Measurements from ENCODE around the gene SMIM35.

Gene SMIM35

GRCh38 chr11:118033443-118033842 lies 53.3 kb downstream of the SMIM35 start:
- TF ChIP-seq BACH2 (CRISPR knock-in tag; IDR thresholded peaks at IDR 0.05; ENCODE audit: borderline replicate concordance), result no peak
- TF ChIP-seq POU6F1 (CRISPR knock-in tag; IDR thresholded peaks at IDR 0.05; ENCODE audit: borderline replicate concordance, low read depth), result no peak
- TF ChIP-seq ZNF8 (CRISPR knock-in tag; IDR thresholded peaks at IDR 0.05), result no peak
- TF ChIP-seq, protein P1, sequence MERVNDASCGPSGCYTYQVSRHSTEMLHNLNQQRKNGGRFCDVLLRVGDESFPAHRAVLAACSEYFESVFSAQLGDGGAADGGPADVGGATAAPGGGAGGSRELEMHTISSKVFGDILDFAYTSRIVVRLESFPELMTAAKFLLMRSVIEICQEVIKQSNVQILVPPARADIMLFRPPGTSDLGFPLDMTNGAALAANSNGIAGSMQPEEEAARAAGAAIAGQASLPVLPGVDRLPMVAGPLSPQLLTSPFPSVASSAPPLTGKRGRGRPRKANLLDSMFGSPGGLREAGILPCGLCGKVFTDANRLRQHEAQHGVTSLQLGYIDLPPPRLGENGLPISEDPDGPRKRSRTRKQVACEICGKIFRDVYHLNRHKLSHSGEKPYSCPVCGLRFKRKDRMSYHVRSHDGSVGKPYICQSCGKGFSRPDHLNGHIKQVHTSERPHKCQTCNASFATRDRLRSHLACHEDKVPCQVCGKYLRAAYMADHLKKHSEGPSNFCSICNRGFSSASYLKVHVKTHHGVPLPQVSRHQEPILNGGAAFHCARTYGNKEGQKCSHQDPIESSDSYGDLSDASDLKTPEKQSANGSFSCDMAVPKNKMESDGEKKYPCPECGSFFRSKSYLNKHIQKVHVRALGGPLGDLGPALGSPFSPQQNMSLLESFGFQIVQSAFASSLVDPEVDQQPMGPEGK (CRISPR knock-in tag; IDR thresholded peaks at IDR 0.05; ENCODE audit: borderline replicate concordance), result no peak
- no peak for TF ChIP-seq ESRRG (CRISPR knock-in tag; IDR thresholded peaks at IDR 0.05)
- no peak for TF ChIP-seq TCF4 (CRISPR knock-in tag; IDR thresholded peaks at IDR 0.05; ENCODE audit: borderline replicate concordance)
- no peak for TF ChIP-seq ZC3H10 (CRISPR knock-in tag; IDR thresholded peaks at IDR 0.05)
- TF ChIP-seq, protein P2, sequence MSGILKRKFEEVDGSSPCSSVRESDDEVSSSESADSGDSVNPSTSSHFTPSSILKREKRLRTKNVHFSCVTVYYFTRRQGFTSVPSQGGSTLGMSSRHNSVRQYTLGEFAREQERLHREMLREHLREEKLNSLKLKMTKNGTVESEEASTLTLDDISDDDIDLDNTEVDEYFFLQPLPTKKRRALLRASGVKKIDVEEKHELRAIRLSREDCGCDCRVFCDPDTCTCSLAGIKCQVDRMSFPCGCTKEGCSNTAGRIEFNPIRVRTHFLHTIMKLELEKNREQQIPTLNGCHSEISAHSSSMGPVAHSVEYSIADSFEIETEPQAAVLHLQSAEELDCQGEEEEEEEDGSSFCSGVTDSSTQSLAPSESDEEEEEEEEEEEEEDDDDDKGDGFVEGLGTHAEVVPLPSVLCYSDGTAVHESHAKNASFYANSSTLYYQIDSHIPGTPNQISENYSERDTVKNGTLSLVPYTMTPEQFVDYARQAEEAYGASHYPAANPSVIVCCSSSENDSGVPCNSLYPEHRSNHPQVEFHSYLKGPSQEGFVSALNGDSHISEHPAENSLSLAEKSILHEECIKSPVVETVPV (CRISPR knock-in tag; IDR thresholded peaks at IDR 0.05), result no peak
- no peak for TF ChIP-seq PPARA (CRISPR knock-in tag; IDR thresholded peaks at IDR 0.05; ENCODE audit: borderline replicate concordance)
- TF ChIP-seq, protein P3, sequence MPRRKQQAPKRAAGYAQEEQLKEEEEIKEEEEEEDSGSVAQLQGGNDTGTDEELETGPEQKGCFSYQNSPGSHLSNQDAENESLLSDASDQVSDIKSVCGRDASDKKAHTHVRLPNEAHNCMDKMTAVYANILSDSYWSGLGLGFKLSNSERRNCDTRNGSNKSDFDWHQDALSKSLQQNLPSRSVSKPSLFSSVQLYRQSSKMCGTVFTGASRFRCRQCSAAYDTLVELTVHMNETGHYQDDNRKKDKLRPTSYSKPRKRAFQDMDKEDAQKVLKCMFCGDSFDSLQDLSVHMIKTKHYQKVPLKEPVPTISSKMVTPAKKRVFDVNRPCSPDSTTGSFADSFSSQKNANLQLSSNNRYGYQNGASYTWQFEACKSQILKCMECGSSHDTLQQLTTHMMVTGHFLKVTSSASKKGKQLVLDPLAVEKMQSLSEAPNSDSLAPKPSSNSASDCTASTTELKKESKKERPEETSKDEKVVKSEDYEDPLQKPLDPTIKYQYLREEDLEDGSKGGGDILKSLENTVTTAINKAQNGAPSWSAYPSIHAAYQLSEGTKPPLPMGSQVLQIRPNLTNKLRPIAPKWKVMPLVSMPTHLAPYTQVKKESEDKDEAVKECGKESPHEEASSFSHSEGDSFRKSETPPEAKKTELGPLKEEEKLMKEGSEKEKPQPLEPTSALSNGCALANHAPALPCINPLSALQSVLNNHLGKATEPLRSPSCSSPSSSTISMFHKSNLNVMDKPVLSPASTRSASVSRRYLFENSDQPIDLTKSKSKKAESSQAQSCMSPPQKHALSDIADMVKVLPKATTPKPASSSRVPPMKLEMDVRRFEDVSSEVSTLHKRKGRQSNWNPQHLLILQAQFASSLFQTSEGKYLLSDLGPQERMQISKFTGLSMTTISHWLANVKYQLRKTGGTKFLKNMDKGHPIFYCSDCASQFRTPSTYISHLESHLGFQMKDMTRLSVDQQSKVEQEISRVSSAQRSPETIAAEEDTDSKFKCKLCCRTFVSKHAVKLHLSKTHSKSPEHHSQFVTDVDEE (CRISPR knock-in tag; IDR thresholded peaks at IDR 0.05), result no peak
- TF ChIP-seq RARB (CRISPR knock-in tag; IDR thresholded peaks at IDR 0.05), result no peak
- TF ChIP-seq ZNF565 (CRISPR knock-in tag; conservative IDR thresholded peaks at IDR 0.05; ENCODE audit: low read depth), result no peak
- no peak for TF ChIP-seq ZFP30 (CRISPR knock-in tag; IDR thresholded peaks at IDR 0.05)
- no peak for ATAC-seq

- ATAC-seq, result no peak
These were observed 58.1 kb downstream of the SMIM35 start for GRCh38 chr11:118028626-118029025.

DNA sequence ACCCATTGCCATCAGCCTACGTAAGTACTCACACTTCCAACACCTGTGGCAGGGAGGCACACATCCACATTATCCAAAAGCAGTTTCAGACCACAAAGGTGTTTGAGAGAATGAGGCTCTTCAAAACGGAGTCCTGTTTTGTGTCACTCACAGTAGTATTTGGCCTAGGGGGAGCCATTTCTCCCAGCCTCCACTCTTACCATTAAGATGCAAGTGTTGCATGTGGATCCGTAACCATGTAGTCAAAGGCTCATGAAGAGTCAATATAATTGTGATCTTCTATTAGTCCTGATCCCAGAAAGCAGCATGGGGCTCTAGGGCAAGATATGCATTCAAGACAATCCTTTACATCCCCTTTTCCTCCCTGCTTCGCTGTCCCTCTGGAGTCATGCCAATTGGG lies 59.1 kb downstream of the SMIM35 start:
- TF ChIP-seq BACH2 (CRISPR knock-in tag; IDR thresholded peaks at IDR 0.05; ENCODE audit: borderline replicate concordance) (no peak), ISL1 (CRISPR knock-in tag; IDR thresholded peaks at IDR 0.05) (no peak), SNAI2 (CRISPR knock-in tag; IDR thresholded peaks at IDR 0.05) (no peak), CREB5 (CRISPR knock-in tag; IDR thresholded peaks at IDR 0.05; ENCODE audit: low read depth) (no peak), POU6F1 (CRISPR knock-in tag; IDR thresholded peaks at IDR 0.05; ENCODE audit: borderline replicate concordance, low read depth) (no peak), ARNTL (CRISPR knock-in tag; IDR thresholded peaks at IDR 0.05; ENCODE audit: borderline replicate concordance, low read depth) (no peak), ZNF565 (CRISPR knock-in tag; conservative IDR thresholded peaks at IDR 0.05; ENCODE audit: low read depth) (no peak), ESRRG (CRISPR knock-in tag; IDR thresholded peaks at IDR 0.05) (no peak), GLIS3 (CRISPR knock-in tag; IDR thresholded peaks at IDR 0.05) (no peak), ZFP3 (CRISPR knock-in tag; IDR thresholded peaks at IDR 0.05) (no peak), ZC3H10 (CRISPR knock-in tag; IDR thresholded peaks at IDR 0.05) (no peak), ZNF8 (CRISPR knock-in tag; IDR thresholded peaks at IDR 0.05) (no peak), TCF4 (CRISPR knock-in tag; IDR thresholded peaks at IDR 0.05; ENCODE audit: borderline replicate concordance) (no peak), PPARA (CRISPR knock-in tag; IDR thresholded peaks at IDR 0.05; ENCODE audit: borderline replicate concordance) (no peak), TOX (CRISPR knock-in tag; IDR thresholded peaks at IDR 0.05; ENCODE audit: borderline replicate concordance) (no peak)
- TF ChIP-seq, protein P2 (CRISPR knock-in tag; IDR thresholded peaks at IDR 0.05), result no peak
- ATAC-seq, result no peak

More at GRCh38 chr11:118028626-118029025, 58.1 kb downstream of the SMIM35 start:
- TF ChIP-seq ARNTL (CRISPR knock-in tag; IDR thresholded peaks at IDR 0.05; ENCODE audit: borderline replicate concordance, low read depth) (no peak), RARB (CRISPR knock-in tag; IDR thresholded peaks at IDR 0.05) (no peak)

Data from SK-N-SH treated with all-trans-retinoic acid at 6 μM for 48 hours (cell line).